ENCODE measurements around the gene PMEL. TPM values are rescaled to one million over a fixed set of nuclear protein-coding genes. Genes with fewer than 3 reads are reported as not detected.

PMEL gene
- 0.69 TPM in 1 of 2 replicates, not detected in the other for total RNA-seq

DNA sequence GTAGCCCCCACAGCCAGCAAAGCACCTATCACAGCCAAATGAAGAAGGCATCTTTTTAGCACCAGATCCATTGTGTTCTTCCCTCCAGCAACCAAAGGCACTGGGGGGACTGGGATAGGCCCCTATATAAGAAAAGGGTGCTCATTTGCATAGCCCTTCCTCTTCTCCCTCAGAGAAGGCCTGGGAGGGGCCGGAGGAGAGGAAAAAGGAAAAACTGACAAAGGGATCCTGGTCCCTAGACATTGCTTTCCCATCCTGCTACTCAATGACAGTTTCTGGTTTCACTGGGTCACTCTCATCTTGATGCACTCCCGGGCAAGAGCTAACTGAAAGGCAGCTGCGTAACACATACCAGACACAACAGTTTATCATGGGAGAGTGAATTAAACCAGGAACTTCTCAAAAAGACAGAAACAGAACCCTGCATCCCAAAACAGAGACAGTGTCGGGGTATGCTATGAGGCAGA is at the start of gene PMEL:
Gene PMEL (minus strand): TSS at position 102 of the 467 bp plus-strand sequence. CDS start 31 bp downstream, at position 71.

DNA sequence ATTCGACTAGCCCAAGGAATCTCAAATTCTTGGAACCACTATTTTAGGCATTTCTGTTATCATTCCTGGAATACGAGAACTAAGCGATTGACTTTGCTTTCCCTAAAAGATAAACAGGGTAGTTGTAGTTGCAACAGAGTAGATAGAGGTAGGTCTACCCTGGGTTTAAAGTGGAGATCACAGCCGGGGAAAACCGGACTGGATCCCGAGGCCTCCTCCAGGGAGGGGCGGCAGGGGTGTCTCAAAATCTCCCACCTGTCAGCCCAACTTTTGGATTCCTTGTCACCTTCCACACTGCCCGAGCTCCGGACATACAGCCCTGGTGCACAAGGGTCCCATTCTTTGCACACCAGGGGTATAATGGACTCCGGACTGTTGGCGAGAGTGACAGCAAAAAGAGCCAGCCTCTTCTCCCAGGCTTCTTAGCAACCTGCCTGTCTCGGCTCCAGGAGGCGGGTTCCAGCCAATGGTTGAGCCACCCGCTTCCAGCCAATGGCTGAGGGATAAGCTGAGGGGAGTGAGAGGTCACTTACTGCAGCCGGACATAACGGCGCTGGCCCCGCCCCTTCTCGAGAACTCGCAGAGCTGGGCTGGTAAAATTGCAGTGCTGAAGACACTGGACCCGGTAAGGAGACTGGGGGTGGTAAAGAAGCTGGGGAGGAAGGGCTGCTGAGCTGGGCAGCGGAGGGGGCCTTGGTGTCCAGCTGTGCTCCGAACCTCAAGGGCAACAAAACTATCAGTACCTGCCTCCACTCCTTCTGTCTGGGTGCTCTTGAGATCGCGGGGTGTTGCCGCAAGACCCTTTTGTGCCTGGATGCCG is 31.1 kb upstream of the PMEL start, which contains the start of gene SUOX:
Gene SUOX (plus strand): TSS at position 562 of the 820 bp plus-strand sequence. CDS start 4,946 bp downstream, outside the sequence.

DNA sequence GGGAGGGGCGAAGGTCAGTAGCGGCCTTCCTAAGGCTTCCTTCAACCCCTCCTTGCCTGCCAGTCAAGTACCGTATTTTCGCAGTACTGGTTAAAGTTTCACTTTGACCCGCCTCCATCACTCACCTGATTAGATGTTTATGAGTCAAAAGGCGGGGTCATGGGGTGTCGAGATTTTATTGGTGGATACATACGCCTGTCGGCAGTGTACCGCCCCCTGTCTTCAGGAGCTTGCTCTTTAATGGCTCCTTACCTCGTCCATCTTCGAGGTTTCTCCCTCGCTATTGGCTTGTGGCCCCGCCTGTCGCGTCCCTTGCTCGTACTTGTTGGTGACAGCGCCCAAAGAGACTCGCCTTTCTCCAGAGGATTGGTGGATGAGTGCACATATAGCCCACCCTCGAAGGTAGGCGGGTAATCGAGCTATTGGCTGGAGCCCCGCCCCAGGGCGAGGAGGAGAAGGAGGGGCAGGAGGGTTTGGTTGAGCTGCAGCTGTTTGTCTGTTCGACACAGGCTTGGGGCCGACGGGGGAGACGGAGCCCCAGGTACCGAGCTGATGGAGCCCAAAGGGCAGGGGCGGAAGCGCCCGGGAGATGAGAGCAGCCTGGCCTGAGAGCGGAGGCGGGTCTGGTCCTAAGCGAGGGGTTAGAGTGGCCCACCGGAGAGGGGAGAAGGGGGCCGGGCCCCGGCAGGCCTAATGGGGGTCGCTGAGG is 7.9 kb upstream of the PMEL start, which contains the start of gene RAB5B:
Gene RAB5B (plus strand): TSS at position 480 of the 709 bp plus-strand sequence. CDS start 12,883 bp downstream, outside the sequence.

DNA sequence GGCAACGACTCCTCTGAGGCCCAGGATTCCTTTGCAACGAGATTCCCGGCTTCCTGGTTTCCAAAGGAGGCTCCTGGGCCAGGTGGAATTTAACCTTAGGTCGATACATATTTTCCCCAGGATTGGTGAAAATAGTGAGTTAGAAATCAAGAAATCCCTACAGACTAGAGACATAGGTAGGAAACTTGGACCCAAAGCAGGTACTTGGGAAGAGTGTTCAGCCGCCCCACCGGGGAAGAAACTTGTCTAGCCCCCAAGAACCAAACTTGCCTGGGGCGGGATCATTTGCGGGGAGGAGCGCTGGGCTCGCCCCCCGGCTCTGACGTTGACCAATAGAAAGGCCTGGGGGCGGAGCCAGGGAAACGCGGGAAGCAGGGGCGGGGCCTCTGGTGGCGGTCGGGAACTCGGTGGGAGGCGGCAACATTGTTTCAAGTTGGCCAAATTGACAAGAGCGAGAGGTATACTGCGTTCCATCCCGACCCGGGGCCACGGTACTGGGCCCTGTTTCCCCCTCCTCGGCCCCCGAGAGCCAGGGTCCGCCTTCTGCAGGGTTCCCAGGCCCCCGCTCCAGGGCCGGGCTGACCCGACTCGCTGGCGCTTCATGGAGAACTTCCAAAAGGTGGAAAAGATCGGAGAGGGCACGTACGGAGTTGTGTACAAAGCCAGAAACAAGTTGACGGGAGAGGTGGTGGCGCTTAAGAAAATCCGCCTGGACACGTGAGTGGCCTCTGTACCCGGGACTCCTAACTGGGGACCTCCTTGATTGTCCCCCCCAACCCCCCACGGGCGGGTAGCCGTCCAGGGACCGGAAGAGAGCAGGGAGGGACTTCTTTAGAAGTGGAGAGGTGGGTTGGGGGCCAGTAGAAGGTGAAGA is 803 bp upstream of the PMEL start, which contains the start of gene CDK2:
Gene CDK2 (plus strand): TSS at position 423 of the 874 bp plus-strand sequence. CDS start 179 bp downstream, at position 602.

DNA sequence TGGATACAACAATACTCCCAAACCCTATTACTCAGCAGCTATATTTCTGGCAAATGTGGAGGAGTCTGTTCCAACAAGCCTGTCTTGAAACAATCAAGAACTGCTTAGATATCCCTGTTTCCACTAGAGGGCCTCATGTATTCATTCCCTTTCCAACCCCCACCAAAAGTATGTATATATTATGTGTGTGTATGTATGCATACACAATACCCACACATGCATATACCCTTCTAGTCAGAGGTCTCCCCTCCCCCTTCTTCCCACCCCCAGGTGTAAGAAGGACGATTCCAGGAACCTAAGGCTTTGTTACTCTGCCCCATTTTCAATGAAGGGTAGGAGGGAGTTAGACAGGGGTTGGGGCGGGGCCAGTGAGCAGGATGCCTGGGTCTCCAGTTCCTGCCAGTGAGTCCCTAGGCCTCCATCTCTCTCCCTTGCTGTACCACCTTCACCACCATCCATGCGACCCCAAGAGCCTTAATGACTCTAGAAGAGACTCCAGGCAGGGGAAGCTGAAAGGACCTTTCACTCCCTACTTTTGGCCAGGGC is 35.0 kb downstream of the PMEL start, which contains the start of gene DGKA:
Gene DGKA (plus strand): TSS at position 392 of the 546 bp plus-strand sequence. CDS start 5,342 bp downstream, outside the sequence.

DNA sequence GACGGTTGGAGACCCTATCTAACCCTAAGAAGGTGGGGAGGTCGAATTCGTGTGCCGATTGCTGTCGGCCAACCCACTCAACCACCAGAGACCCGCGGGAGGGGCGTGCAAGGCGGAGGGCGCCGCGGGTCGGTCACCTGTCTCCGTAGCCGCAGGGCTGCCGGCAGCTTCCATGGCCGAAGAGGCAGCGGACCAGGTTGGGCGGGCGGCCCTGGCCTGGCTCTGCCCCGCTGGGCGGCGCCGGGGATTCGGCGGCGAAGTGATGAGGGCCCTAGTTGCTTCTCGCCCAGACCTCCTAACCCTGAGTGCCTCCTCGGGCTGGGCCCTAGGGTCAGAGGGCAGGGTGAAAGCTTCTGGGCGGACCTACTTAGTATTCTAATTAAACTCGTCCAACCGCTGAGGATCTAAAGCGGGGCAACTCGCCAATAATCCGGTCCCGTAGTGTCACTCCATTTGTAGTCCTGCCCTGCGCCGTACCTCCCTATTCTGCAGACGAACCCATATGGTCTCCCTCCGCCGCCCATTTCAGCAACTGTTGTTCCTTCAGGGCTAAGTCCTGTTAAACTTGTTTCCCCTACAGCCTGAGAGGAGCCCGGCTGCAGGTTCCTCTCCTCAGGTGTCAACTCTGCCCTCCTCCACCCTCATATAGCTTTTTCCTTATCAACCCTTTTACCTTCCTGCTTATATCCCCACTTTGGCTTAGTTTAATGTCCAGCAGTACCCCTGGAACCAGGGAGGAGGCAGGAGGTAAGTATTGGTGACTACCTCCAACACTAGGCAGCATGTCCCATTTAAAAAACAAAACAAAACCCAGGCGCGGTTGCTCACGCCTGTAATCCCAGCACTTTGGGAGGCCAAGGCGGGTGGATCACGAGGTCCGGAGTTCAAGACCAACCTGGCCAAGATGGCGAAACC is 38.0 kb downstream of the PMEL start, which contains the start of gene PYM1:
Gene PYM1 (minus strand): TSS at position 307 of the 915 bp plus-strand sequence. CDS start 133 bp downstream, at position 174.

Other genes starting within 250 kb of the PMEL start
- 155 and 161 TPM in 2 replicates for gene BLOC1S1, start 250.0 kb downstream of the PMEL start, total RNA-seq
- gene RDH5, start 245.6 kb downstream of the PMEL start, total RNA-seq: 0.67 and 3.0 TPM in 2 replicates
- gene CD63, start 237.0 kb downstream of the PMEL start, total RNA-seq: 720 and 809 TPM in 2 replicates
- gene GDF11, start 222.9 kb downstream of the PMEL start, total RNA-seq: 2.5 and 3.3 TPM in 2 replicates
- 132 and 161 TPM in 2 replicates for gene SARNP, start 148.3 kb downstream of the PMEL start, total RNA-seq
- 37.3 and 40.5 TPM in 2 replicates for gene ORMDL2, start 148.0 kb downstream of the PMEL start, total RNA-seq
- 30.0 and 31.7 TPM in 2 replicates for gene DNAJC14, start 136.5 kb downstream of the PMEL start, total RNA-seq
- 2.3 and 3.5 TPM in 2 replicates for gene MMP19, start 123.1 kb downstream of the PMEL start, total RNA-seq
- 32.3 and 41.1 TPM in 2 replicates for gene PYM1, start 38.1 kb downstream of the PMEL start, total RNA-seq
- 31.7 and 41.1 TPM in 2 replicates for gene DGKA, start 34.9 kb downstream of the PMEL start, total RNA-seq
- gene CDK2, start 788 bp upstream of the PMEL start, total RNA-seq: 44.6 and 46.3 TPM in 2 replicates
- 49.1 and 52.2 TPM in 2 replicates for gene RAB5B, start 8.0 kb upstream of the PMEL start, total RNA-seq
- gene SUOX, start 31.2 kb upstream of the PMEL start, total RNA-seq: 16.3 and 18.0 TPM in 2 replicates
- 0.49 and 0.60 TPM in 2 replicates for gene IKZF4, start 55.0 kb upstream of the PMEL start, total RNA-seq
- 2,120 and 2,289 TPM in 2 replicates for gene RPS26, start 75.9 kb upstream of the PMEL start, total RNA-seq
- gene ERBB3, start 114.1 kb upstream of the PMEL start, total RNA-seq: not detected in 2 replicates
- gene PA2G4, start 138.5 kb upstream of the PMEL start, total RNA-seq: 183 and 202 TPM in 2 replicates
- 2,181 and 3,254 TPM in 2 replicates for gene RPL41, start 150.6 kb upstream of the PMEL start, total RNA-seq
- 2.5 and 3.0 TPM in 2 replicates for gene ZC3H10, start 152.2 kb upstream of the PMEL start, total RNA-seq
- 247 and 287 TPM in 2 replicates for gene ESYT1, start 162.2 kb upstream of the PMEL start, total RNA-seq
- gene MYL6B, start 186.5 kb upstream of the PMEL start, total RNA-seq: 75.2 and 78.8 TPM in 2 replicates
- gene MYL6, start 192.3 kb upstream of the PMEL start, total RNA-seq: 4,496 and 4,852 TPM in 2 replicates
- gene SMARCC2, start 223.4 kb upstream of the PMEL start, total RNA-seq: 40.6 and 44.5 TPM in 2 replicates

Data from mammary microvascular endothelial cell (primary cell).